NT2/D1 (cell line): ENCODE results near the gene SLCO1C1.

ENCODE experiments used
- SUZ12 ChIP-seq: IDR thresholded peaks from 2 replicates; pipeline ENCODE4 v1.6.1; 2011; ENCODE audit not compliant: insufficient read length, insufficient read depth; ENCODE audit errors: extremely low read depth
- ZNF274 ChIP-seq: IDR thresholded peaks from 2 replicates; pipeline ENCODE4 v1.6.1; 2011; ENCODE audit warnings: mild to moderate bottlenecking, low read depth, low read length

- TF ChIP-seq SUZ12 (no peak), ZNF274 (no peak)
These were observed 83.8 kb downstream of the SLCO1C1 start for GRCh38 chr12:20778969-20779368.
